Neural cell (in vitro differentiated cells): ENCODE results near the gene ELP5. TPM values are rescaled to one million over a fixed set of nuclear protein-coding genes. Genes with fewer than 3 reads are reported as not detected.

Experiments used
- H2AFZ ChIP-seq: fragments of 200-600, 300-800 bp; sonication (generic), shearing (Covaris generic); 2 replicates; pipeline ENCODE4 v1.6.0; 2014; ENCODE audit warnings: low read depth, mild to moderate bottlenecking, antibody characterized with exemption, low read length, moderate library complexity
- H3F3A ChIP-seq: fragments of 200-600 bp; shearing (Covaris generic); 2 replicates; pipeline ENCODE4 v1.6.1; 2016; ENCODE audit warnings: mild to moderate bottlenecking, moderate library complexity, mixed read lengths, antibody characterized with exemption, low read length; ENCODE audit not compliant: insufficient read depth, poor library complexity, severe bottlenecking
- H3K27ac ChIP-seq: fragments of 200-600, 300-800 bp; sonication (generic), shearing (Covaris generic); 2 replicates; pipeline ENCODE4 v1.5.1; 2014; ENCODE audit warnings: mild to moderate bottlenecking, low read length, moderate library complexity
- H3K27me3 ChIP-seq: fragments of 300-800, 200-600 bp; sonication (generic), shearing (Covaris generic); 2 replicates; pipeline ENCODE4 v1.6.0; 2014; ENCODE audit warnings: mild to moderate bottlenecking, low read depth, low read length, moderate library complexity; ENCODE audit not compliant: insufficient read depth
- H3K36me3 ChIP-seq: fragments of 300-800, 200-600 bp; sonication (generic), shearing (Covaris generic); 2 replicates; pipeline ENCODE4 v1.5.1; 2014; ENCODE audit warnings: mild to moderate bottlenecking, antibody characterized with exemption, low read length, moderate library complexity; ENCODE audit not compliant: insufficient read depth
- H3K4me2 ChIP-seq: fragments of 300-800, 200-600 bp; sonication (generic), shearing (Covaris generic); 2 replicates; pipeline ENCODE4 v1.6.0; 2014; ENCODE audit warnings: mild to moderate bottlenecking, low read length
- H3K4me3 ChIP-seq: fragments of 300-800, 200-600 bp; sonication (generic), shearing (Covaris generic); 2 replicates; pipeline ENCODE4 v1.5.1; 2014; ENCODE audit warnings: mild to moderate bottlenecking, low read length, moderate library complexity
- H3K79me2 ChIP-seq: fragments of 200-600 bp; shearing (Covaris generic); replicated peaks from 2 replicates; pipeline ENCODE4 v1.6.0; 2014; ENCODE audit warnings: mild to moderate bottlenecking, low read length, moderate library complexity; ENCODE audit not compliant: insufficient read depth
- H3K9ac ChIP-seq: fragments of 300-800, 200-600 bp; sonication (generic), shearing (Covaris generic); 2 replicates; pipeline ENCODE4 v1.6.1; 2016; ENCODE audit warnings: mild to moderate bottlenecking, low read length, mixed read lengths
- H3K9me2 ChIP-seq: fragments of 200-600 bp; shearing (Covaris generic); 2 replicates; pipeline ENCODE4 v1.6.1; 2016; ENCODE audit warnings: mild to moderate bottlenecking, low read length, mixed read lengths; ENCODE audit not compliant: insufficient read depth
- H3K9me3 ChIP-seq: fragments of 200-600, 300-800 bp; sonication (generic), shearing (Covaris generic); 2 replicates; pipeline ENCODE4 v1.6.1; 2016; ENCODE audit warnings: mild to moderate bottlenecking, mixed run types, low read length, moderate library complexity, mixed read lengths
- H4K20me1 ChIP-seq: fragments of 200-600 bp; shearing (Covaris generic); 2 replicates; pipeline ENCODE4 v1.6.1; 2016; ENCODE audit warnings: mild to moderate bottlenecking, mixed run types; ENCODE audit not compliant: insufficient read depth
- CTCF ChIP-seq: fragments of 450-650 bp; IDR thresholded peaks from 2 replicates; pipeline ENCODE4 v1.5.1; 2014; ENCODE audit warnings: antibody characterized with exemption, mild to moderate bottlenecking, moderate library complexity; ENCODE audit not compliant: poor library complexity, severe bottlenecking
- EP300 ChIP-seq: fragments of 450-650 bp; conservative IDR thresholded peaks from 2 replicates; pipeline ENCODE4 v1.6.1; 2014; ENCODE audit warnings: antibody characterized with exemption, mild to moderate bottlenecking, moderate library complexity; ENCODE audit not compliant: poor library complexity, severe bottlenecking
- EZH2 ChIP-seq: fragments of 200-600, 300-800 bp; shearing (Covaris generic), sonication (generic); IDR thresholded peaks from 2 replicates; pipeline ENCODE4 v1.6.1; 2014; ENCODE audit warnings: antibody characterized with exemption, low read length, borderline replicate concordance, mild to moderate bottlenecking; ENCODE audit not compliant: insufficient read depth, poor library complexity, severe bottlenecking
- MXI1 ChIP-seq: fragments of 450-650 bp; conservative IDR thresholded peaks from 2 replicates; pipeline ENCODE4 v1.6.1; 2014; ENCODE audit warnings: antibody characterized with exemption, mild to moderate bottlenecking; ENCODE audit not compliant: poor library complexity, severe bottlenecking
- POLR2AphosphoS5 ChIP-seq: IDR thresholded peaks from 2 replicates; pipeline ENCODE4 v1.6.1; 2012
- RAD21 ChIP-seq: fragments of 450-650 bp; conservative IDR thresholded peaks from 2 replicates; pipeline ENCODE4 v1.6.1; 2014; ENCODE audit warnings: antibody characterized with exemption, mild to moderate bottlenecking, moderate library complexity
- SMC3 ChIP-seq: fragments of 450-650 bp; conservative IDR thresholded peaks from 2 replicates; pipeline ENCODE4 v1.6.1; 2014; ENCODE audit warnings: antibody characterized with exemption, mild to moderate bottlenecking, moderate library complexity; ENCODE audit not compliant: poor library complexity
- TAF1 ChIP-seq: IDR thresholded peaks from 2 replicates; pipeline ENCODE4 v1.6.1; 2012; ENCODE audit warnings: low read depth
- polyA plus RNA-seq: library from polyadenylated mRNA; depleted of rRNA; stranded (reverse); fragments of >200 nt; gene quantifications from 2 replicates; pipeline ENCODE4 v1.2.3, GENCODE V29; 2014
- TF ChIP-seq, protein P1 (sequence below): IDR thresholded peaks from 2 replicates; pipeline ENCODE4 v1.6.1; 2012; ENCODE audit warnings: borderline replicate concordance

Gene ELP5
- polyA plus RNA-seq, 1 donor from 2014 or later, result 82.7 TPM

- Histone ChIP-seq H3K9ac (peak overlapping the region; percentile 92), H4K20me1 (no peaks in the 10 kb centered on the region), H3K9me3 (no peaks in the 10 kb centered on the region), H3K27me3 (no peaks in the 10 kb centered on the region), H3K36me3 (no peaks in the 10 kb centered on the region), H3K4me3 (peak overlapping the region; percentile 82), H3K79me2 (peaks cover 69% of the 10 kb centered on the region), H3K9me2 (no peaks in the 10 kb centered on the region), H2AFZ (no peak overlapping the region), H3K4me2 (peak overlapping the region; percentile 97), H3F3A (peaks cover 4% of the 10 kb centered on the region), H3K27ac (peak overlapping the region; percentile 98)
- TF ChIP-seq EZH2 (no peak), POLR2AphosphoS5 (peak; percentile 82), SMC3 (peak; percentile 62), CTCF (peak; percentile 81), EP300 (peak; percentile 45), TAF1 (peak; percentile 64), MXI1 (peak; percentile 43), RAD21 (peak; percentile 56)
- TF ChIP-seq, protein P1, sequence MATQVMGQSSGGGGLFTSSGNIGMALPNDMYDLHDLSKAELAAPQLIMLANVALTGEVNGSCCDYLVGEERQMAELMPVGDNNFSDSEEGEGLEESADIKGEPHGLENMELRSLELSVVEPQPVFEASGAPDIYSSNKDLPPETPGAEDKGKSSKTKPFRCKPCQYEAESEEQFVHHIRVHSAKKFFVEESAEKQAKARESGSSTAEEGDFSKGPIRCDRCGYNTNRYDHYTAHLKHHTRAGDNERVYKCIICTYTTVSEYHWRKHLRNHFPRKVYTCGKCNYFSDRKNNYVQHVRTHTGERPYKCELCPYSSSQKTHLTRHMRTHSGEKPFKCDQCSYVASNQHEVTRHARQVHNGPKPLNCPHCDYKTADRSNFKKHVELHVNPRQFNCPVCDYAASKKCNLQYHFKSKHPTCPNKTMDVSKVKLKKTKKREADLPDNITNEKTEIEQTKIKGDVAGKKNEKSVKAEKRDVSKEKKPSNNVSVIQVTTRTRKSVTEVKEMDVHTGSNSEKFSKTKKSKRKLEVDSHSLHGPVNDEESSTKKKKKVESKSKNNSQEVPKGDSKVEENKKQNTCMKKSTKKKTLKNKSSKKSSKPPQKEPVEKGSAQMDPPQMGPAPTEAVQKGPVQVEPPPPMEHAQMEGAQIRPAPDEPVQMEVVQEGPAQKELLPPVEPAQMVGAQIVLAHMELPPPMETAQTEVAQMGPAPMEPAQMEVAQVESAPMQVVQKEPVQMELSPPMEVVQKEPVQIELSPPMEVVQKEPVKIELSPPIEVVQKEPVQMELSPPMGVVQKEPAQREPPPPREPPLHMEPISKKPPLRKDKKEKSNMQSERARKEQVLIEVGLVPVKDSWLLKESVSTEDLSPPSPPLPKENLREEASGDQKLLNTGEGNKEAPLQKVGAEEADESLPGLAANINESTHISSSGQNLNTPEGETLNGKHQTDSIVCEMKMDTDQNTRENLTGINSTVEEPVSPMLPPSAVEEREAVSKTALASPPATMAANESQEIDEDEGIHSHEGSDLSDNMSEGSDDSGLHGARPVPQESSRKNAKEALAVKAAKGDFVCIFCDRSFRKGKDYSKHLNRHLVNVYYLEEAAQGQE, result no peak
Measured at GRCh38 chr17:7214300-7215135, 37.5 kb upstream of the ELP5 start.

DNA sequence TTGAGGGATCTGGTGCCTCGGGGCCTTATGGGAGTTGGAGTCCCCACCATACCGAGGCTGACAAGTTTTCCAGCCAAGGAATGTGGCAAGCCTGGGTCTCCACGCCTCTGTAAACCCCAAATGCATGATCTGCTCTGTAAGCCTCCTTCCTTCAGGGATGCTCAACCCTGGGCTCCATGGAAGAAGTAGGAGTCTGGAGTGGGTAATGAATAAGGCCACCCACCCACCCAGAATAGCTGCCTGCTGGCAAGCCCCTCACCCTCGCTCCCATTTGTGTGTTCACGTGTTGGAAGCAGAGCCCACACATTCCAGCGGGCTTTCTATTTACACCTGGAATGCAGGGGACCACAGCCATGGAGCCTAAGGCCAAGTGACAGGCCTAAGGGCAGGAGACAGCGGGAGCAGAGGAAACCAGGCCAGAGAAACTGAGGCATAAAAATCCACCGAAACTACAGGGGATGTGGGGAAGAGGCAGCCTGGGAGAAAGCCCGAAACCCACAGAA, 36.8 kb upstream of the ELP5 start:
- no peaks in the 10 kb centered on the region for H3K27me3 ChIP-seq
- H3K9ac ChIP-seq, result peak overlapping the region; percentile 92
- H3K79me2 ChIP-seq, result peaks cover 63% of the 10 kb centered on the region

More for the DNA sequence above, 36.8 kb upstream of the ELP5 start:
- H3K27ac ChIP-seq, result peak overlapping the region; percentile 98
- H4K20me1 ChIP-seq, result no peaks in the 10 kb centered on the region
- H3F3A ChIP-seq, result peaks cover 4% of the 10 kb centered on the region
- no peaks in the 10 kb centered on the region for H3K9me3 ChIP-seq
- no peaks in the 10 kb centered on the region for H3K36me3 ChIP-seq
- peak overlapping the region; percentile 82 for H3K4me3 ChIP-seq
- H2AFZ ChIP-seq, result no peak overlapping the region
- TF ChIP-seq MXI1 (peak; percentile 56), SMC3 (no peak), TAF1 (peak; percentile 54), CTCF (no peak), EZH2 (no peak), POLR2AphosphoS5 (peak; percentile 15), EP300 (no peak), RAD21 (no peak)
- TF ChIP-seq, protein P1, result no peak
- H3K9me2 ChIP-seq, result no peaks in the 10 kb centered on the region
- H3K4me2 ChIP-seq, result peak overlapping the region; percentile 97
